ENCODE measurements around the gene FARS2. TPM values are rescaled to one million over a fixed set of nuclear protein-coding genes. Genes with fewer than 3 reads are reported as not detected.

Gene FARS2
- total RNA-seq, 2 experiments from 2014 or later = 13.8 to 14.3 TPM

GRCh38 chr6:5223309-5223708 is 38.0 kb upstream of the FARS2 start:
- no peaks in the 10 kb centered on the region for H3K36me3 ChIP-seq (ENCODE audit: insufficient read depth, low read length)
- no peaks in the 10 kb centered on the region for H3K79me2 ChIP-seq (ENCODE audit: insufficient read depth, low read depth, low read length)
- H3K9me3 ChIP-seq (ENCODE audit: low read length) = no peaks in the 10 kb centered on the region
- H3K4me3 ChIP-seq (ENCODE audit: low read depth, low read length, poor library complexity, severe bottlenecking) = no peak overlapping the region
- H3K4me1 ChIP-seq (ENCODE audit: insufficient read depth, low read length, poor library complexity, severe bottlenecking) = no peaks in the 10 kb centered on the region
- no peak overlapping the region for H3K4me2 ChIP-seq (ENCODE audit: low read length)
- POLR2A ChIA-PET = no interaction called here
- DNase-seq (ENCODE audit: low spot score) = no peak
- H4K20me1 ChIP-seq (ENCODE audit: insufficient read depth, low read length) = no peaks in the 10 kb centered on the region
- no peak overlapping the region for H2AFZ ChIP-seq (ENCODE audit: low read length)
- TF ChIP-seq EZH2phosphoT487 (IDR thresholded peaks at IDR 0.05; ENCODE audit: borderline replicate concordance, low read depth, low read length) (no peak), CTCF (conservative IDR thresholded peaks at IDR 0.05; ENCODE audit: low read length) (no peak)
- no peak overlapping the region for H3K27ac ChIP-seq (ENCODE audit: low read depth, low read length, poor library complexity, severe bottlenecking)
- H3K9me2 ChIP-seq (ENCODE audit: insufficient read depth, low read length) = no peaks in the 10 kb centered on the region
- CTCF ChIA-PET (ENCODE audit: unreplicated experiment) = no interaction called here
- intact Hi-C loops (cut with micrococcal nuclease; ENCODE audit: unreplicated experiment) = no loop called here
- no TSS peak for BruUV-seq (replicated peaks)

- TF ChIP-seq CTCF (conservative IDR thresholded peaks at IDR 0.05; ENCODE audit: low read length) = no peak
- TF ChIP-seq EZH2phosphoT487 (IDR thresholded peaks at IDR 0.05; ENCODE audit: borderline replicate concordance, low read depth, low read length) = no peak
- no peak overlapping the region for H3K27ac ChIP-seq (ENCODE audit: low read depth, low read length, poor library complexity, severe bottlenecking)
- H4K20me1 ChIP-seq (ENCODE audit: insufficient read depth, low read length) = no peaks in the 10 kb centered on the region
- H3K9me2 ChIP-seq (ENCODE audit: insufficient read depth, low read length) = no peaks in the 10 kb centered on the region
- ChIA-PET CTCF (ENCODE audit: unreplicated experiment) (no interaction called here), POLR2A (no interaction called here)
- DNase-seq (ENCODE audit: low spot score) = no peak
- no peak overlapping the region for H2AFZ ChIP-seq (ENCODE audit: low read length)
- intact Hi-C loops (cut with micrococcal nuclease; ENCODE audit: unreplicated experiment) = no loop called here
- H3K4me1 ChIP-seq (ENCODE audit: insufficient read depth, low read length, poor library complexity, severe bottlenecking) = no peaks in the 10 kb centered on the region
- no TSS peak for BruUV-seq (replicated peaks)
- H3K79me2 ChIP-seq (ENCODE audit: insufficient read depth, low read depth, low read length) = no peaks in the 10 kb centered on the region
- H3K9me3 ChIP-seq (ENCODE audit: low read length) = no peaks in the 10 kb centered on the region
- no peak overlapping the region for H3K4me3 ChIP-seq (ENCODE audit: low read depth, low read length, poor library complexity, severe bottlenecking)
- no peaks in the 10 kb centered on the region for H3K36me3 ChIP-seq (ENCODE audit: insufficient read depth, low read length)
- H3K4me2 ChIP-seq (ENCODE audit: low read length) = no peak overlapping the region
Observed at GRCh38 chr6:5229356-5229755, 32.0 kb upstream of the FARS2 start.

GRCh38 chr6:5230081-5230480 is 31.2 kb upstream of the FARS2 start:
- ChIA-PET CTCF (ENCODE audit: unreplicated experiment) (no interaction called here), POLR2A (interaction anchor here (0.6 kb wide), 1 partner anchor 35 kb away, joined by 3 read pairs; no protein-coding TSS in a partner anchor)
- no peak overlapping the region for H3K4me3 ChIP-seq (ENCODE audit: low read depth, low read length, poor library complexity, severe bottlenecking)
- no peaks in the 10 kb centered on the region for H4K20me1 ChIP-seq (ENCODE audit: insufficient read depth, low read length)
- no peak overlapping the region for H2AFZ ChIP-seq (ENCODE audit: low read length)
- no peak for DNase-seq (ENCODE audit: low spot score)
- intact Hi-C loops (cut with micrococcal nuclease; ENCODE audit: unreplicated experiment) = no loop called here
- H3K27ac ChIP-seq (ENCODE audit: low read depth, low read length, poor library complexity, severe bottlenecking) = no peak overlapping the region
- H3K4me1 ChIP-seq (ENCODE audit: insufficient read depth, low read length, poor library complexity, severe bottlenecking) = no peaks in the 10 kb centered on the region
- H3K79me2 ChIP-seq (ENCODE audit: insufficient read depth, low read depth, low read length) = no peaks in the 10 kb centered on the region
- no peak for TF ChIP-seq CTCF (conservative IDR thresholded peaks at IDR 0.05; ENCODE audit: low read length)
- TF ChIP-seq EZH2phosphoT487 (IDR thresholded peaks at IDR 0.05; ENCODE audit: borderline replicate concordance, low read depth, low read length) = no peak
- BruUV-seq (replicated peaks) = no TSS peak
- H3K4me2 ChIP-seq (ENCODE audit: low read length) = no peak overlapping the region
- H3K36me3 ChIP-seq (ENCODE audit: insufficient read depth, low read length) = peaks cover 1% of the 10 kb centered on the region; the same call in 1 of the 2 replicates
- H3K9me3 ChIP-seq (ENCODE audit: low read length) = no peaks in the 10 kb centered on the region
- H3K9me2 ChIP-seq (ENCODE audit: insufficient read depth, low read length) = no peaks in the 10 kb centered on the region
